SK-N-MC (cell line): ENCODE results near the gene HIF1A.

Experiments used
- EZH2 ChIP-seq: fragments of 200-600 bp; sonication (generic); IDR thresholded peaks from one replicate; pipeline ENCODE4 v1.6.1; 2017; ENCODE audit warnings: antibody characterized with exemption
- POLR2AphosphoS5 ChIP-seq: IDR thresholded peaks from 2 replicates; pipeline ENCODE4 v1.6.1; 2012; ENCODE audit warnings: mild to moderate bottlenecking, low read depth, low read length, borderline replicate concordance

- TF ChIP-seq POLR2AphosphoS5: no peak
- no peak for TF ChIP-seq EZH2
Observed at GRCh38 chr14:61747342-61747741, 52.0 kb downstream of the HIF1A start.
